ENCODE measurements around the gene MCF2L2.

- TF ChIP-seq POLR2A (IDR thresholded peaks at IDR 0.05) (no peak), CTCF (IDR thresholded peaks at IDR 0.05) (no peak), POLR2AphosphoS5 (IDR thresholded peaks at IDR 0.05; ENCODE audit: insufficient read depth in 1 of 2, low read depth in 1 of 2) (no peak)
Observed at GRCh38 chr3:183227586-183227985, 200.8 kb downstream of the MCF2L2 start.

Data from vagina (tissue), 2 donors.